IPS DF 6.9 (cell line): ENCODE data around the gene UBE2U.

Experiments
- DNase-seq: peaks from one replicate; pipeline ENCODE4 v3.0.0-alpha.2; 2013; ENCODE audit warnings: low read depth, low spot score
- H3K27ac ChIP-seq: one replicate; pipeline ENCODE4 v1.5.1; 2013; ENCODE audit warnings: low read length, control low read depth
- H3K27me3 ChIP-seq: 2 replicates; pipeline ENCODE4 v1.6.1; 2013; ENCODE audit warnings: mild to moderate bottlenecking, low read length; ENCODE audit not compliant: control insufficient read depth, insufficient read depth
- H3K36me3 ChIP-seq: 2 replicates; pipeline ENCODE4 v1.6.1; 2013; ENCODE audit warnings: low read length; ENCODE audit not compliant: control insufficient read depth, insufficient read depth
- H3K4me1 ChIP-seq: 2 replicates; pipeline ENCODE4 v1.6.1; 2013; ENCODE audit warnings: low read length; ENCODE audit not compliant: control insufficient read depth, insufficient read depth
- H3K4me3 ChIP-seq: 2 replicates; pipeline ENCODE4 v1.5.1; 2013; ENCODE audit warnings: mild to moderate bottlenecking, low read length
- H3K9me3 ChIP-seq: 2 replicates; pipeline ENCODE4 v1.6.1; 2013; ENCODE audit warnings: low read length, inconsistent platforms; ENCODE audit not compliant: control insufficient read depth, insufficient read depth
- WGBS: extraction: QIAGEN DNeasy Blood & Tissue Kit; methylation state at CpG from one replicate; pipeline ENCODE4 v1.1.7; 2013; ENCODE audit warnings: mixed read lengths, missing lambda C conversion rate; ENCODE audit not compliant: insufficient read length, insufficient coverage; 5-methylcytosine and 5-hydroxymethylcytosine counted together

UBE2U gene

DNA sequence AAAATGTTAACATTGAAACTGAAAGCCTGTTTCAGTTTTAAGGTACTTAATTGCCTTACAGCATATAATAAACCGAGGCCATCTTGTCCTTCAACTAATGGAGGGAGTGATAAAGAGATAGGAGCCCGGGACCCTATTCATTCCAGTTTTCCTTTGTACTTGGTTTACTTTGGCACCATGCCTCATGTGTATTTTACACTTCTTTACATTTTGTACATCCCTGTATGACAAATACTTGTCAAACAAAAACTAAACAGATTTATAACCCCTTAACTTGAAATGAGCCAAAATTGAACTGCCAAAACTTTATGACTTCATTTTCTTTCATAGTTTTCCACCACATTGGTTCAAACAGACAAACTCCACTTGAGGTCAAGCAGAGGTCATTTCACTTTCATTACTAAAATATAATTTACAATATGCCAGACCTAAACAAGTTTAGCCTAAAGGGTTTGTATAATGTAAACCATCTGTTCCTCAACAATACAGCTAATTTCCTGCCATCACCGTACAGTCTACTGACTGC lies 30.9 kb upstream of the UBE2U start:
- DNase-seq = no peak

DNA sequence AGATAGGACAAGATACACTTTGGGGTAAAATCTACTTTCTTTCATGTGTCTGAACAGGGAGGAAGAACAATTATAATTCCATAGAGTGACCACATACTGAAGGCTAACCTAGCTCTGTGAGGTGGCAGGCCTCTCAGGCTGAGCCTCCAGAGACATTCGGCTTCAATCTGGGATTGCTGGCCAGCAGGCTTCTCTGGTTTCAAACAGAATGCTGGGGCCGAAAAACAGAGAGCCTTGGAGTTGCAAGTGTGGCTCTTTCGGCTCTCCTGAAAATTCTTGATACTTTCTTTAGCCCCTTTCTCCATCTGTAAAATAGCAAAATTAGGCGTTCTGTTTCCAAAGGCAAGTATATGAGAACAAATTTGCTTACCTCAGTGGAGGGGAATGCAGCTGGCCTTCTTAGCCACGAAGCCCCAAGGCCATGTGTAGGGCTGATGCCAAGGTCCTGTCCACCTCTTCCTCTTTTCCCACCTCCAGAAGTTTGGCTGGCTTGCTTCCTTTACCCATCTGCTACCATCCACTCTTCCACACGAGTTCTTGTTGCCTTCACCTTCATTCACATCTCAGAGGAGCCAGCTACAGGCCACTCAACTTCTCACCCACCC lies 30.0 kb upstream of the UBE2U start:
- H3K4me1 ChIP-seq = no peaks in the 10 kb centered on the region
- no peaks in the 10 kb centered on the region for H3K27me3 ChIP-seq
- H3K27ac ChIP-seq = no peak overlapping the region
- no peak overlapping the region for H3K4me3 ChIP-seq
- no peak for DNase-seq
- no peaks in the 10 kb centered on the region for H3K9me3 ChIP-seq
- no CpG with 5 or more reads among the region's 6 CpGs for WGBS
- H3K36me3 ChIP-seq = 0 out of 2 replicates have a peak, but pooled peaks cover 2% of the 10 kb centered on the region

More for the DNA sequence above, 30.9 kb upstream of the UBE2U start:
- Histone ChIP-seq H3K27me3 (no peaks in the 10 kb centered on the region), H3K36me3 (0 out of 2 replicates have a peak, but pooled peaks cover 2% of the 10 kb centered on the region), H3K4me1 (no peaks in the 10 kb centered on the region), H3K27ac (no peak overlapping the region), H3K4me3 (no peak overlapping the region), H3K9me3 (no peaks in the 10 kb centered on the region)
- WGBS = no CpG with 5 or more reads among the region's 3 CpGs

DNA sequence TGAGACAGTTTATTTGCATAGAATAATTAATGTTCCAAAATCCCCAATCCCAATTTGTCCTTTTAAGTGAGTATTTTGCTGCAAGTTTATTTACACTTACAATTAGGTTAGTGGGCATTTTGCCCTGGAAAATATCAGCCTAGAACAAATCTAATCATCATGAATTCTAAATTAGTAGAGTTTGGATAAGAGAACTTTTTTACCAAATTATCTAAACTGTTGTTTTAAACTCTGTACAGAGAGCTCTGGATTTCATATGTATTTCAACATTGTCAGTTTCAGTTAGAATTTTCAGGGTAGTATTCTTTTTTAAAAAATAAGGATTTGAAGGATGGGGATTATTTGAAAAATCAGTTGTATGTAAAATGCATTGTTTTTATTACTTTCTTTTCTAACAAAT lies 27.8 kb upstream of the UBE2U start:
- DNase-seq = no peak
- H3K36me3 ChIP-seq = no peaks in the 10 kb centered on the region

DNA sequence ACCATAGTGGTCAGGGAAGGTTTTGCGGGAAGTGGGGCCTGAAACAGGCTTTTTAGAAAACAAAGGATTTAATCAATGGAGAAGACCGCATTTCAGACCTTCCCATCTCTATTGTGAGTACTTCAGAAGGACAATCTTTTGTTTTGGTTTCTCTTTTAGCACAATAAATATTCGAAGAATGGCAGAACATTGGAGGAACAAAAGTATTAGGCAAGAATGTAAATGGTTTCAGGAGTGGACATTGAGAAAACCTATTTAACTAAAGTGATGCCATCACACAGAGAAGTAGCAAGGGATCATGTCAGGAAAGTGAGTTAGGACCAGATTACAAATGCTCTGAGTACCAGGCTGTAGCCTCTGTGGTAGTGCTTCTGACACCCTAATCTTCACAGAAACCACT lies 26.8 kb upstream of the UBE2U start:
- no peak for DNase-seq
- Histone ChIP-seq H3K27me3 (no peaks in the 10 kb centered on the region), H3K4me1 (no peaks in the 10 kb centered on the region), H3K36me3 (no peaks in the 10 kb centered on the region), H3K9me3 (no peaks in the 10 kb centered on the region), H3K27ac (no peak overlapping the region), H3K4me3 (no peak overlapping the region)
- WGBS = no CpG with 5 or more reads among the region's 3 CpGs

More for the DNA sequence above, 27.8 kb upstream of the UBE2U start:
- no peak overlapping the region for H3K27ac ChIP-seq
- H3K4me1 ChIP-seq = no peaks in the 10 kb centered on the region
- no peak overlapping the region for H3K4me3 ChIP-seq
- no peaks in the 10 kb centered on the region for H3K27me3 ChIP-seq
- no peaks in the 10 kb centered on the region for H3K9me3 ChIP-seq

DNA sequence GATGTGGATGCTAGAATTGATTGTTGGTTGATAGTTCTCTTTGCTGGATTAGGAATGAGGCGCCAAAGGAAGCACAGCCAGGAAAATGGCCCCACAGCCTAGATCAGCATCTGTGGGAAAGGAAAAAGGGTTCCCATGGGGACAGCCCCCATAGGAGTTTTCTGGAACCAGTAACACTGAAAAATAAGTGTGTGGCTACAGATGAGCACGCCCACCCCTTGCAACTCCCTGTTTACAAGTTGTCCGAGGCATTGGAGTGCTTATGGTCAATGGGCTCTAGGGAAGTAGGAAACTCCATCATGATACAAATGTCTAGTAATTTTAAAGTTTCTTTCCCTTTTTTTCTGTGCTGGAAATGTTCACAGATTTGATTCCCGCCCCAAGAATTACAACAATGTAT lies 23.8 kb upstream of the UBE2U start:
- Histone ChIP-seq H3K27ac (no peak overlapping the region), H3K4me3 (no peak overlapping the region), H3K27me3 (no peaks in the 10 kb centered on the region), H3K9me3 (no peaks in the 10 kb centered on the region), H3K4me1 (no peaks in the 10 kb centered on the region), H3K36me3 (no peaks in the 10 kb centered on the region)
- no CpG with 5 or more reads among the region's 4 CpGs for WGBS
- no peak for DNase-seq

DNA sequence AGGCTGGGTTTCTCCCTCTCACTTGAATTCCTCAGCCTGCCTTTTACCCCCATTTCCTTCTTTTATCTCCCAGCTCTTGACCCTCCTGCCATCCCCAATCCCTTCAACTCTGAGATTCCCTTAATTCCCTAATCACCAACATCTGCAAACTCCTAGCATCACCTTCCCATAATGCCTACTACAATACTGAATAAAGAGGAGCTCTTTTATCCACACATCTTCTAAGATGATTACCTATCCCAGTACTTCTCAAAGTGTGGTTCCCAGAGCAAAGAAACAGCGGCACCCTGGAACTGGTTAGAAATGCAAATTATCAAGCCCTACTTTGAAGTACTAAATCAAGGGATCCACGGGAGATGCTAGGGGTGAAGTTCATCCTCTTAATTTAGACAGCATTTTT lies 21.2 kb upstream of the UBE2U start:
- Histone ChIP-seq H3K4me3 (no peak overlapping the region), H3K27ac (no peak overlapping the region), H3K36me3 (no peaks in the 10 kb centered on the region), H3K4me1 (no peaks in the 10 kb centered on the region), H3K9me3 (no peaks in the 10 kb centered on the region), H3K27me3 (no peaks in the 10 kb centered on the region)
- no CpG with 5 or more reads among the region's 2 CpGs for WGBS
- no peak for DNase-seq

DNA sequence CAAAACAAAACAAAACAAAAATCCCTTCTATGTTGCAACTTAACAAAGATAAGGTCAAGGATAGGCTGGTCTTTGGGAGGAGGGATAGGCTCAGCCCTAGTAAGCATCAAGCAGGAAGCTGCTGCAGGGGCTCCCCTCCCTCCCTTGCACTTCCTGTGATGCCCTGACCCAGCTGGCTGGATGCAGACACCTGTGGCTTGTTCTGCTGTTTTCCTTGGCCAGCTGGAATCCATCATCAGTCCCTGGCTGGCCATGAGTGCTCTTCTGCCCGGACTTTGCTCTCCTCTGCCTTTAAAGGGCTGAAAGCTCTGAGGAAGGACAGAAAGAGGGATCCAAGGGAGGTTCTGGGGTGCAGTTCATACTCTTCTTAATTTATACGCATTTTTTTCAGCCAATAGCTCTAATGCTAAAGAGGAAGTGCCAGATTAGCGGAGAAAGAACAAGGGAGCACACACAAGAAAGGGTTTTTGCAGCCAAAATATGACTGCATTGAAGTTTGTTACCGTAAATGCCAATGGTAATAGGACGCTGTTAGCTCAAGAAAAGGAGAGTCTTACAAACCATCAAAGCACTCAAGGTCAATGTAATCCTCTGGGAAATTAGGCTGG lies 19.9 kb upstream of the UBE2U start:
- H3K4me1 ChIP-seq = no peaks in the 10 kb centered on the region
- no peaks in the 10 kb centered on the region for H3K36me3 ChIP-seq
- no peak for DNase-seq
- H3K9me3 ChIP-seq = no peaks in the 10 kb centered on the region
- H3K4me3 ChIP-seq = no peak overlapping the region
- H3K27ac ChIP-seq = no peak overlapping the region
- no peaks in the 10 kb centered on the region for H3K27me3 ChIP-seq
- no CpG with 5 or more reads among the region's 5 CpGs for WGBS

DNA sequence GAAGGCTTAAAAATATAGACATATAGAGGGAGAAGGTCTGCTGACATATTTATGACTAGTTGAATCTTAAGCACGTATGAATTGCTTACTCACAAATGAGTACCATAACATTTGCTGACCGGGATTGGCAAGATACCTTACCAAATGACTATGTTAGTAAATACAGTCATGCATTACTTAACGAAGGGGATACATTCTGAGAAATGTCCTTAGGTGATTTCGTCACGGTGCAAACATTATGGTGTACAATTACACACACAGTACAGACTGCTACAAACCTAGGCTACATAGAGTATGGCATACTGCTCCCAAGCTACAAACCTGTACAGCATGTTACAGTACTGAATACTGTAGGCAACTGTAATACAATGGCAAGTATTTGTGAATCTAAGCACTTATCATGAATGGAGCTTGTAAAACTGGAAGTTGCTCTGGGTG lies 19.4 kb upstream of the UBE2U start:
- H3K27me3 ChIP-seq = no peaks in the 10 kb centered on the region
- DNase-seq = no peak
- no peaks in the 10 kb centered on the region for H3K4me1 ChIP-seq
- no peak overlapping the region for H3K27ac ChIP-seq
- H3K4me3 ChIP-seq = no peak overlapping the region
- H3K9me3 ChIP-seq = no peaks in the 10 kb centered on the region
- no CpG with 5 or more reads among the region's 5 CpGs for WGBS
- no peaks in the 10 kb centered on the region for H3K36me3 ChIP-seq

DNA sequence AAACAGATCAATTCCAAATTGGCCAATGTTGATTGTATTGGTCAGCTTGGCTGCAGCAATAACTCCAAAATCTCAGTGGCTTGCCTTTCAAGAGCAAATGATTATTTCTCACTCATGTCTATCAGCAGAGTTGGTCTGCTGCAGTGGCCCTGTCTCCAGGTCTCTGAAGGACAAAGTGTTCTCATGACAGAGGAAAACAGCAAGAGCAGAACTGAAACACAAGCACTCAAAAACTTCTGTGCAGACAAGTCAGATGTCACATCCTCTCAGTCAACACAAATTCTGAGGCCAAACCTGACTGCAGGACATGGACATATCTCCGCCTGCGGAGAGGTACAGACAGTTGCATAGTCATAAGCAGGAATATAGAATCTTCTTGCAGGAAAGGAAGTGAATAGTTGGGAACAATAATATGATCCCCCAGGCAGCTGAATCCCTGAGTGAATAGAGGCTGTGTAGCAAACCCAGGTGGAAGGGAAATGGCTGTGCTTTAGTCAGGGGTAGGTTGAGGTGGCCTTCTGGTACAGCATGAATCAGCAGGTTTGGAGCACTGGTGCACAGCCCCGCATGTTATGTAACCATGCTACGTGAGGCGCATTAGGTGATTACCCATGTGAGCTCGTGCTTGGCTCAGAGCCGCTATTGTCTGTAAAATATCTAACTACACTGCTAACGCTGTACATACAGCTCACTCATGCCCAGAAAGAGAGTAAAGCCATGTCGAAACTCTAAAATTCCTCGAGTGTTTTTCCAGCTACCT lies 17.1 kb upstream of the UBE2U start:
- Histone ChIP-seq H3K27ac (no peak overlapping the region), H3K4me3 (no peak overlapping the region), H3K9me3 (no peaks in the 10 kb centered on the region), H3K4me1 (no peaks in the 10 kb centered on the region), H3K27me3 (no peaks in the 10 kb centered on the region), H3K36me3 (no peaks in the 10 kb centered on the region)
- WGBS = no CpG with 5 or more reads among the region's 10 CpGs
- no peak for DNase-seq

DNA sequence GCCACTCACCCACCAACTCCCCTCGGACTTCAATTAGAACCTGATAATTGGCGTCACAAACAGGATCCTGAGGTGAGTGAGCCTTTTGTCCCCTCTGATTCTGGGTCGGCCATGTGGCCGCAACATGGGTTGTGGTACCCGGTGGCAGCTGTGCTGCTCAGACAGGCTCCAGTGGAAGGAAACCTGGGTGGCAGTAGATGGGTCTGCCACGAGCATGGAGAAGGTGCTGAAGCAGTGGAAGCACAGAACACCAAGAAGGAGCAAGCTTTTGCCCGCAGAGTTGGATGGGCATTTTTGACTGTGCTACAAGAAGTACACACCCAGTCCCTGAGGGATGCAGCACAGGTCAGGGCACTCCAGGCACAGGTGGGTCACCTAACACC lies 16.5 kb upstream of the UBE2U start:
- no peak overlapping the region for H3K4me3 ChIP-seq
- H3K27ac ChIP-seq = no peak overlapping the region
- H3K27me3 ChIP-seq = no peaks in the 10 kb centered on the region
- H3K36me3 ChIP-seq = no peaks in the 10 kb centered on the region
- WGBS = no CpG with 5 or more reads among the region's 7 CpGs
- no peak for DNase-seq
- no peaks in the 10 kb centered on the region for H3K9me3 ChIP-seq
- no peaks in the 10 kb centered on the region for H3K4me1 ChIP-seq
